ENCODE measurements around the gene GRM5.
"Not testable (repeated sequence)": the region's sequence is repeated elsewhere in the genome, so short reads cannot be mapped to it uniquely, and the experiment has no call there.

The GRM5 gene

DNA sequence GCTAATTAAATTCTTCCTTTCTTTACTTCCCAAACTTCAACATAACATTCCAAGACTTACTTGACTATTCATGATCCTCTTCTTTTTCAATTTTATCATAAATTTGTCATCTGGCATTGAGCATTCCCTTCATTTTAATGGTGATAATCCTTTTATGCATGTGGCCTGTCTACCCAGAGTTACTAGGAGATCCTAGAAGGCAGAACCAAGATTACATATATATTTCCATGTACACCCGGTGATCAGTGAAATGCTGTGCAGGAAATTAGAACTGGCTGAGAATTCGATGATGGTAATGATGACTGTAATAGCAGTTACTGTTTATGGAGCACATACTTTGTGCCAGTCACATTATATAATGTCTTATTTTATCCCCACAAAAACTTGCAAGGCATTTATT lies 104.2 kb downstream of the GRM5 start:
- DNase-seq: not testable (repeated sequence)

DNA sequence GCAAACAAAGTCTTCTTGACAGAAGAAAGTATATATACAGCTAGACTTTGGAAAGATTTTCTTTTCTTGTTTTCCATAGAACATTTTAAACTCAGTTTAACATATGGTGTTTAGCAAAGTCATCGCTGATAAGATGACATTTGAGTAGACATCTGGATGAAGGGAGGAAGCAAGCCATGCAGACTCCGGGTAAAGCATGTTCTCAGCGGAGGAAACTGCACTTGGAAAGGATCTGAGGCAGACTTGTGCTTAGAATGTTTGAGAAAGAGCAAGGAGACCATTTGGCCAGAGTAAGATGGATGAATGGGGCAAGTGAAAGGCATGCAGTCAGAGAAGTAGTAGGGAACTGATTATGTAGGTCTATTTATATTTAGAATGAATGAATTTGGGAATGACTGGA lies 105.9 kb downstream of the GRM5 start:
- DNase-seq: not testable (repeated sequence)

DNA sequence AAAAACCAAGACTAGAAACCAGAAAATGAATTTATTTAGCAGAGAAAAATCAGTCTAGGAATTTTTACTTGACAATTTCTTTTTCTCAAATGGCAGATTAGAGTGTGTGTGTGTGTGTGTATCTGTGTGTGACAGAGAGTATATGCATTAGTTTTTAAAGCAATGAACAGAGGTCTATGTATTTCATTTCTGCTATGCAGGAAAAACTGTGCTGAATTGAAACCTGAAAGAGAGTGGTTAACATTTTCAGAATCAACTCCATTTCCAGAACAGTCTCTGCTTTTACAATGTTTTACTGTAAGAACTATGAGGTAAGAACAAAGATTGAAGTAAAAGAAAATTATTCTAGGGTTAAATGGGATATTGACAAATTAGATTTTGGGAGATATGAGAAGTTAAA lies 114.8 kb downstream of the GRM5 start:
- DNase-seq: no peak

DNA sequence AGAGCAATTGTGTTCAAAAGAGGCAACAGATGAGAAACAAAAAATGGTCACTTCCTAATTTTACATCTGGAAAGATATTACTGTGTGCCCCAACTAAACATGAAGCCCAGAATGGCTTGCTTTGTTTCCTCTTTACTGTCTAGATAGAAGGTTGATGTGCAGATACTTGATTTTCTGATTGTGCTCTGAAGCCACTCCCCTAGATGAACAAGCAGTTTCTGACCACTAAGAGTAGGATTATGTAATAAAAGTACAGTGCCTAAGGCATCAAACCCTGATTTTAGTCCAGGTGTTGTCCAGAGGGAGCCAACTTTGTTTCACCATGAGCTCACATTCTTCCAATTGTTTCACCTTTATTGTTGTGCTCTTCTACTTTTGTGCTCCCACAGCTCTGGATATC lies 116.9 kb downstream of the GRM5 start:
- not testable (repeated sequence) for DNase-seq

DNA sequence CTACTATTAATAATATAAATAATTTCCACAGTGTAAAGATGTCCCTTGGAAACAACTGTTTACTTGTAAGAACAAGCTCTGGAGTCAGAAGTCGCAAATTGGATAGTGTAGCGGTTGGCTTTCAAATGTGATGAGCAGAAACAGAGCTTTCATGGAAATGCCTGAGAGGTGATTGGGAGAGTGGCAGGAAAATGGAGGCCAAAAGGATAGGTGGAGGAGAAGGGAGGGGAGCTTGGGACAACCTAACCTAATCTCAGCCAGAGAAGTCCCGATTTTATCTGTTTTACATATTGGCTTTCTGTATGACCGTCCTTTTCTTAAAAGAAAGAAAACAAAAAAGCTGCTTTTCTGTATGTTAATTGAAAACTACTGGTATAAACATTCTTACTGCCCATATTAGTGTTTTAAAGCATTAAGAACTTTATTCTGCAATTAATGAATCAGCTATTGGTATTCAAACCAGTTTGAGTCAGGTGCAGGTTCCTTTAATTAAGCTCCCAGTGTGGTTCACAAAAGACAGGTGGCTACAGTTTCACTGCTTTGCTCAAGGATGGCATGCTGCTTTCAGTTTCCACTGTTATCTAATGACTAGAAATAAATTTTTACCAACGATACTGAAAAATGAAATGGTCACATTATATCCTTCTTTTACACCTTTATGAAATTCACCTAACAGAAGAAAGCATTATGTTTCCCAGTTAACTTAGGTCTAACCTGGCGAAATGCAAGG lies 117.8 kb downstream of the GRM5 start:
- not testable (repeated sequence) for DNase-seq

DNA sequence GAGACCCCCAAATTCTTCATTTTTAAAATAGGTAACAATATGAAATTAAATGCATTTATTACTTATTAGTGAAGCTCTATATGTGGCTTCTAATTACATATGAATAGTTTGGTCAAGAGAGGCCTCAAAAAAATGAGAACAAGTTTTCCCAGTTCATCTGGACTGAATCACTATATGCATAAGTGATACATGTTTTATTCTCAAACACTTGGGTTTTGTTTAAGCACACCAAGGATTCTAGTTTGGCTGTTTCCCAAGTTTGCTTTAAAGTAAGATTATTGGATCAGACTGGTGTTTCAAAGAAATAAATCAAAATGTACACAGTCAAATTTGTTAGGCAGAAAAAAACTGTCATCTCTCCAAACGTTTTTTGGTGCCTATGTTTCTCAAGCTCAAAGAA lies 136.1 kb downstream of the GRM5 start:
- DNase-seq: not testable (repeated sequence)

DNA sequence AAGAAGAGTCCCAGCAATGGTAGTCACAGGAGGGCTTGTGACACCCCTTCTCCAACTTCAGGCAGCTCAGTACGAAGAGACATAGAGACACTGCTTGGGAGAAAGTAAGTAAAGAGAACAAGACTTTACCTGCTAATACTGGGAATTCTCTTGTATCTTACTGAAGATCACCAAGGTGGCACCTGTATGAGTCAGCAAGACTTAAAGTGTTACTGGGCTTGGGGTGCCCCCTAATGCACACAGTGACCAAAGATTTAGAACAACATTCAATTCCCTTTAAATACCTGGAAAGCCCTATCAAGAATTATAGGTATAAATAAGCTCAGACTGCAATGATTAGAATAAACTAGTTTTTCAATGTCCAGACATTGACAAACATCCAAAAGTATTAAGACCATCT lies 148.7 kb downstream of the GRM5 start:
- DNase-seq: not testable (repeated sequence)

DNA sequence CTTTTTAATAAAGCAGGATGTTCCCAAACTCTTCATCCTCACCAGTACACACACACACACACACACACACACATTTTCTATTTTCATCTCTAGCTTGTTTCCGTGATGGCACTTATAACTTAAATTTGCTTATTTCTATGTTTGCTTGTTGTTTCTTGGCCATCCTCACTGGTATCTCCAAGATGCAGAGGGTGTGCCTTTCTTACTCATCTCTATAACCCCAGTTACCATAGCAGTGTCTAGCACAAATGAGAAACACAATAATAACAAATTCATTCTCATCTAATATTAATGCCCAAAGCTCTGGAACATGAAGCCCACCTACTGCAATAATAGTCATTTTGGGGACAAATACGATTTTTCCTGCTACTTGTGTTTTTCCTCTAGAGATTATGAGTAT lies 156.3 kb downstream of the GRM5 start:
- no peak for DNase-seq

DNA sequence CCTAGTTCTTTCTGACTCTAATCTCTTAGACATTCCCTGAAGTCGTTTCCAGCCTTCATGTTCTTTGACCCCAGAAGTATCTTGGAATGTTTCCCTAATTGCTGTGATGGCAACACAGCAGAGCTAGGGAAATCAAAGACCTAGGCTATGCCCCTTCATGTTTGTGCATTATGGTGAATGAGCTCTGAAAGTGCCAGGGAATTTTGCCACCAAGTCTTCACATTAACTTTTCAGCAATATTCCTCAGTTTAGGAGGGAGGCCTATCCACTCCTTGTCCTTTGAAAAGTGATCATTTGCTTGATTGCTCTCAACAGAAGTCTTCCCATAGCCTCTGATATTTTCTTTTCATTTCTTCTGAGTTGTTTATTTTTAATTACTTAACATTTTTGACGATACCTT lies 164.3 kb downstream of the GRM5 start:
- not testable (repeated sequence) for DNase-seq

DNA sequence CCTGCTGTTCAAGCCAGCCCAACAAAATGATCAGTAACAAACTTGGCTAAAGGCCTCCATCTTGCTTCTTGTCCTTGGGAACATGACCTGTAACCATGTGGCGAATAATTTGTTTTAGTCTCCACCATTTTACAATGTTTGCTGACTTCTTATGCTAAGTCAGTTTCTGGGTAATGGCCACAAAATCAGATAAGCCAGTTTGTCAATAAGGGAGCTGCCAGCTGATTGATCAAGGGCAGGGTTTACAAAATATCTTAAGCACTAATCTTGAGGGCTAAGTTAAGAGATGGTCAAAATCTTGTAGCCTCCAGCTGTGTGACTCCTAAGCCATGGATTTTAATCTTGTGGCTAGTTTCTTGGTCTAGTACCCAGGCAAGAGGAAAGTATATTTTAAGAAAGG lies 176.9 kb downstream of the GRM5 start:
- not testable (repeated sequence) for DNase-seq

DNA sequence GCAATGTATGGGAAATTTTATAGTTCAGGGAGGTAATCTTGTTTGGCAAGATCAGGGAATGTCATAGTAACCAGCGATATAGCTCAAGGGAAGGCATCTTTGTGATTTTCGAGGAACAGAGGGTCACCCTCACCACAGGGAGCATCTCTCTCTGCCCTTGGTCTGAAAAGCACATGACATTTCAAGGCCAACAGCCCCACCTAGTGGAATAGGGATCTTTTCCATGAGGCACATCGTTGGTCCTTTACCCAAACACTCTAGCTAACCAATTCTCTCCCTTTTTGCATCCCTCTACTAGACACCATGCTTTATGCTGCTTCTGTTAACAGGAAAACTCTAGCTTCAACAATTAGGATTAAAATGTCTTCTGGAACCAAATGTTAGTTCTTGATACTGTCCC lies 179.0 kb downstream of the GRM5 start:
- DNase-seq: peak; percentile 47

DNA sequence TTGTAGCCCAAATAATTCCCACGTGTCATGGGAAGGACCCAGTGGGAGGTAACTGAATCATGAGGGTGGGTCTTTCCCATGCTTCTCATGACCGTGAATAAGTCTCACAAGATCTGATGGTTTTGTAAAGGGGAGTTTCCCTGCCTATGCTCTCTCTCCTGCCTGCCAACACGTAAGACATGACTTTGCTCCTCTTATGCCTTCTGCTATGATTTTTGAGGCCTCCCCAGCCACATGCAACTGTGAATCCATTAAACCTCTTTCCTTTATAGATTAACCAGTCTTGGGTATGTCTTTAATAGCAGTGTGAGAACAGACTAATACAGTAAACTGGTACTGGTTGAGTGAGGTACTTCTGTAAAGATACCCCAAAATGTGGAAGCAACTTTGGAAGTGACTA lies 183.0 kb downstream of the GRM5 start:
- not testable (repeated sequence) for DNase-seq

DNA sequence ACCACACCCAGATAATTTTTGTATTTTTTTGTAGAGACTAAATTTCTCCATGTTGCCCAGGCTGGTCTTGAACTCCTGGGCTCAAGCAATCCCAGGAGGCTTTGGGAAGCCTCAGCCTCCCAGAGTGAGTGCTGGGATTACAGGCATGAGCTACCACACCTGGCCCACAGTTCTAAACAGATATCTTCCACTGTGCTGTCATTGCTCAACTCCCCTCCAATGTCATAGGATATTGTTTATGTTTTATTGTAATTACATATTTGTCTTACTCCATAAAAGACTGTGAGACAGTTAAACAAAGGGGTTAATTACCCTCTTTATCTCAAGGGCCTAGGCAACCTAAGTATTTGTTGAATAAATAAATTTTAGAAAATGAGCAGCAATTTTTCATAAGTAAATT lies 204.2 kb downstream of the GRM5 start:
- no peak for DNase-seq

DNA sequence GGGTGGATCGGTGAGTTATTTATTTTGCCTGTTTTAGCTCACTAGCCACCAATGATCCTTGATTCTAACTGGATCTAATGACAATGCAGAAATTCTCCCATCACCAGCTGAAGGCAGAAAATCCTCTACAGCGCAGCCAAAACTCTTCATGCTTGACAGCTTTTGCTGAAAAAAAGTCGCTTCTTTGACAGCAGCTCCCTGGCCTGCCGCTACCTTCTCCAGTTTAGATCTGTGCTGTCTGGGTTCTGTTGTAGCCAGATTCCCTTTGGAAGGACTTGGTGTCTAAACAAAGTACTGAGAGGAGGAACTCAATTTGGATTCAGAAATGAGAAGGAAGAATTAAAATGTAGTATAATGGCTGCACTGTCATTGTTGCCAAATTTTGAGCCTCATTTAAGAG lies 205.4 kb downstream of the GRM5 start:
- not testable (repeated sequence) for DNase-seq

DNA sequence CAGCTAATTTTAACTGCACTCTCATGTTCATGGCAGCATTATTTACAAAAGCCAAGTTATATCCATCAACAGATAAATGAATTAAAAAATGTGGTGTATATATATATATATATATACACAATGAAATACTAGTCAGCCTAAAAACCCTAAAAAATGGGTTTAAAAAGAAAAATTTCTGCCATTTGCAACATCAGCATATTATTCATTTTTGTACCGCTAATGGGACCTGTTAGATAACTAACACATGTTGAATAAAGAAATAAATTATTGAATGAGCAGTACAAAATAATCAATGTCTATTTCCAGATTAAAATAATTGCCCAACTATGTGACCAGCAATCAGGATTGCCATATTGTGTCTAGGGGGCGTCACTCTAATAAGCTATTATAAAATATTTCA lies 211.8 kb downstream of the GRM5 start:
- not testable (repeated sequence) for DNase-seq

DNA sequence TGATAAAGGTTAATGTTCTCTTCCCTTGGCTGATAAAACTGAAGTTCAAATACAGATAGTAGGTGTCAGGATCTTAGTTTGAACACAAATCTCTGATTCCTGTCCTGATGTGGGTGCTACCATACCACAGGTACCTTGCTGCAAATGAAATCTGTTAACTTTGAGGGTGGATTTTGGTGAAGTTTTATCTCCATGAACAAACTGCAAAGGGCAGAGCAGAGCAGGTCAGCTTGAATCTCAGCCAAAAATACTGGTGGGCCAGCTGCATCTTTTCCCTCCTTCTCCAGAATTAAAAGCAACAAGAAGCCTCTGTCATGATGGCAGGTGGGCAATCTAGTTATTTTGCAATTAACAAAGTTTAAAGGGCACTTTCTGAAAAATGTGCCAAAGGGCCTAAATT lies 214.2 kb downstream of the GRM5 start:
- not testable (repeated sequence) for DNase-seq

DNA sequence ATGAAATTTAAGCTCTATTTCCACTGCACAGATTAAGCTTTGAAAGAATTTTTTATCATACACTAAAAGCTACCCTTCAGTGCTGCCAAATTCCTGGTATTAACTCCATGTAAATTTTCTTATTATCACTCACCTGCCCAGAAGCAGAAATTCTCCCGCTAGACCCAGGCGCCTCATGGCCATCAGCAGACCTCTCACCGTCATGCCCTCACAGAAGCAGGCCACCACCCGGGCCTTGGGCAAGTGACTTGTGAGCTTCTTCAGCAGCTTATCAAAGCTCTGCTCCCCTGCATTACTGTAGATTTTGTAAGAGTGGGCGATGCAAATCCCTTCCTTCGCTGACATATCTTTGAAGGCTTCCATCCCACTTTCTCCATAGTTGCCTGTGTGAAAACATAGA lies 216.0 kb downstream of the GRM5 start:
- DNase-seq: not testable (repeated sequence)

DNA sequence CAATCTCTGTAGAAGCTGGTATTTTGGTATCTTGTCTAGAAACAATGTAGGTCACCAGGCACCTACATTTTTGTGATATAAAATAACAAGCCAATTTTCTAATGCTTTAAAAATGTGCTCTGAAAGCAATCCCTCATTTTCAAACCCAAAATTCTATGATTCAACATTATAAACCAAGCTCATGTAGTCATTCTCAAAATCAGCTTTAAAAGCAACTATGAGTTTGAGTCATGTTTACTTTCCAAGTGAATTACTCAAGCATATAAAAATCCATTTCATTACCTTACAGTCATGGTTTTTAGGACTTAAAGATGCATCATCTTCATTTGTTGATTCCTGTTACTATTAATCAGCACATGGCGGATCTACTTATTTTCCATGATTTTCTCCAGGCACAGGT lies 216.4 kb downstream of the GRM5 start:
- DNase-seq: no peak

DNA sequence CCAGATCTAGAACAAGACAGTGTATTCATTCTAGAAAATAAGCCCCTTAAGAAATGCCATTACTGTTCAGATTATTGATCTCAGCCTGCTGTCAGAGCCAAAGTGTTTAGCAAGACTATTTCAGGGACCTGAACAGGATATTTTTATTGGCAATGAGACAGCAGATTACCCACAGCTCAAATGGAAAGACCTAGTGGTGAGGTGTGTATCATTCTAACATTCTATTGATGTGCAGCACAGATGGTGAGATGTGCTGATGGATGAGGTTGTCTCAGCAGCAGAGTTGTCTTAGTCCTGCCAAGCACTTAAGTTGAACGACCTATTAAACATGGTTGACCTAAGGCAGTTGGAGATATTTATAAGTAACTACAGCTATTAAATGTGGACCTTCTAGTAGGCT lies 219.5 kb downstream of the GRM5 start:
- DNase-seq: not testable (repeated sequence)

DNA sequence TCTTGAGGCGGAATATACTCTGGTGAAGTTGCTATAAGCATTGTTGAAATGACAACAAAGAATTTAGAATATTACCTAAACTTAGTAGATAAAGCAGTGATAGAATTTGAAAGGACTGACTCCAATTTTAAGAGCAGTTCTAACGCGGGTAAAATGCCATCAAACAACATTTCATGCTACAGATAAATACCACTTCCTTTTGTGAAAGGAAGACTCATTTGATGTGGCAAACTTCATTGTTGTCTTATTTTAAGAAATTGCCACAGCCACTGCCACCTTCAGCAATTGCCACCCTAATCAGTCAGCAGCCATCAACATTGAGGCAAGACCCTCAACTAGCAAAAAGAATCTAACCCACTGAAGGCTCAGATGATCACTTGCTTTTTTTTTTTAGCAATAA lies 220.8 kb downstream of the GRM5 start:
- DNase-seq: peak; percentile 4

DNA sequence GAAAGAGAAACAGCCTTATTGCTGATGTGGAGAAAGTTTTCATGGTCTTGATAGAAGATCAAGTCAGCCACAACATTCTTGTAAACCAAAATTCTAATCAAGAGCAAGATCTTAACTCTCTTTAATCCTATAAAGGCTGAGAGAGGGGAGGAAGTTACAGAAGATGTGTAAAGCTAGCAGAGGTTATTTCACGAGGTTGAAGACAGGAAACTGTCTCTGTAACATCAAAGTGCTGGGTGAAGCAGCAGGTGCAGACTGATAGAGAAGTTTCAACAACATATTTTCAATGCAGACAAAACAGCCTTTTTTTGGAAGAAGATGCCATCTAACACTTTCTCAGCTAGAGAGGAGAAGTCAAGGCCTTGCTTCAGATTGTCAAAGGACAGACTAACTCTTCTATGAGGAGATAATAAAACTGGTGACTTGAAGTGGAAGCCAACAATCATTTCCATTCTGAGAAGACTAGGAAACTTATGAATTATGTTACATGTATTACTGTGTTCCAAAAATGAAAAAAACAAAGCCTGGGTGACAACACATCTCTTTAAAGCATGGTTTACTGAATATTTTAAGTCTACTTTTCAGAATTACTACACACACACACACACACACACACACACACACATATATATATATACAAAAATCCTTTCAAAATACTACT lies 221.9 kb downstream of the GRM5 start:
- DNase-seq: peak; percentile 16

DNA sequence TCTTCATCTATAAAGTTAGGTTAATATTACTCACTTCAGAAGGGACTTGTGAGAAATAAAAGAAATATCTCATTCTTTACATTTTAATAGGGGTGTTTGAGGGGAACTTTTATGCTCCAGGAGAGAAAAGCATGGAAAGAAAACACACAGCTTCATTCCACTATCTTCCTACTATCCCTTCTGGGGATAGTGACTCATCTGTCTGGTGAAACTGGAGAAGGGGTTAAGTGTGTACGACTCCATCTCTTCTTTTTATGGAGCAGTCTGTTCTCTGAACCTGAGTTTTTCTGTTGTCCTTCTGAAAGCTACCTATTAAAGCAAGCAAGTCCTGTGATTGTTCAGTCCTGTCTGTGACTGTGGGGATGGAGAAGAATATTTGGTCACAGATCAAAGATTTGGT lies 227.6 kb downstream of the GRM5 start:
- not testable (repeated sequence) for DNase-seq

DNA sequence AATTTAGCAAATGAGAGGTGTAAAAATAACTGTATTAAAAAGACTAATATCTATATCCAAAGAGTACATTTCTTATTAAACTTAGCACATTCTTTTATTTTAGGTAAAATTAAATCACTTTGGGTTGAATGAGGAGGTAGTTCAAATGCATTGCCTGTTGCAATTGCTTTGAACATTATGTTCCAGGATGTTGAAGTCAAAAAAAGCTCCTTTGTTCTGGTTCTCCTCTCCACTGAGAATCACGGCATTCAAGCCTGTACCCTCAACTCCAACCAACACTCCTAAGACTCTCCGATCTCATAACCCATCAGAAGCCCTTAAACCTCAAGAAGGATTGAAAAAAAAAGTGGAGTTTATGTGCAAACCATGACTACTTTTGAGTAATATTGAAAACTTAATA lies 230.1 kb downstream of the GRM5 start:
- DNase-seq: not testable (repeated sequence)

DNA sequence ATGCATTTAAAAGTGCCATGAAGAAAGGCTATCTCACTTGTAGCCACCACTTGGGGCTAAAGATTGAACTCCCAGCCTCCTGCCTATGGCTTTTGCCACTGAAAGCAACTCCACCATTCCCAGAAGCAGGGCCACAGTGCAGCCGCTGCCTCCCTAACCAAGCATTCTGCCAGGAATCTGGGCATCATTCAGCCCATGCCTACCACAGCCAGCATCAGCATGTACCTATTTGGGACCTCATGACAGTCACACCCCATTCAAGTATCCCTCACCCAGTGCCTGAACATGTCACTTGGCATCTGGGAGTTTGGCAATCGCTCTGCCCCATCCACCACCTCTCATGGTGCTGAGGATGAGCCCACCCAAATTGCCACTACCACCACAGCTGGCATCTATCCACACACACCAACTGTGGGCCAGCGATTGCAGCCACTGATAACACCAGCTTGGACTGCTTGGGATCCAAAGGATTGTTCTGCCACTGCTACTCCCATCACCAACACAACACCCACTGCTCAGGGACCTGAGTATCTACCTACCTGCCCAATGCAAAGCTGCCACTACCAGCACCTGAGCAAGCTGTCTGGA lies 234.4 kb downstream of the GRM5 start:
- no peak for DNase-seq
